HepG2 (cell line): Measurements from ENCODE around the gene SLC8A2. TPM values are rescaled to one million over a fixed set of nuclear protein-coding genes. Genes with fewer than 3 reads are reported as not detected.

Experiments
- AHDC1 ChIP-seq: sonication (generic); formaldehyde crosslinking; IDR thresholded peaks from 2 replicates; pipeline ENCODE4 v1.5.1; 2020; ENCODE audit warnings: mild to moderate bottlenecking, missing genetic modification reagents, borderline replicate concordance
- CCAR2 ChIP-seq: fragments of 200-400 bp; formaldehyde crosslinking; optimal IDR thresholded peaks from 2 replicates; pipeline ENCODE3; 2018; ENCODE audit warnings: low read depth, mild to moderate bottlenecking, low read length, moderate library complexity
- CHD4 ChIP-seq: fragments of 200-600 bp; sonication (generic); IDR thresholded peaks from 2 replicates; pipeline ENCODE4 v1.7.0; 2017; ENCODE audit warnings: mild to moderate bottlenecking, low read length, borderline replicate concordance
- HIC2 ChIP-seq: sonication (generic); formaldehyde crosslinking; IDR thresholded peaks from 2 replicates; pipeline ENCODE4 v1.9.0; 2022; ENCODE audit warnings: low read depth, missing genetic modification reagents
- PLSCR1 ChIP-seq: sonication (generic); formaldehyde crosslinking; IDR thresholded peaks from 2 replicates; pipeline ENCODE4 v1.5.0; 2020; ENCODE audit warnings: missing genetic modification reagents, mild to moderate bottlenecking, borderline replicate concordance
- POLR2G ChIP-seq: fragments of 200-400 bp; formaldehyde crosslinking; IDR thresholded peaks from 2 replicates; pipeline ENCODE4 v1.6.1; 2018; ENCODE audit warnings: mild to moderate bottlenecking, low read depth, low read length, moderate library complexity
- SIX1 ChIP-seq: sonication (generic); formaldehyde crosslinking; IDR thresholded peaks from 2 replicates; pipeline ENCODE4 v1.4.0; 2020; ENCODE audit warnings: missing genetic modification reagents, borderline replicate concordance
- TGIF2 ChIP-seq: IDR thresholded peaks from 2 replicates; pipeline ENCODE4 v1.6.1; 2016; ENCODE audit warnings: control low read depth, missing compliant biosample characterization
- ZNF12 ChIP-seq: sonication (generic); formaldehyde crosslinking; IDR thresholded peaks from 2 replicates; pipeline ENCODE4 v1.5.0; 2020; ENCODE audit warnings: missing genetic modification reagents
- ZNF335 ChIP-seq: sonication (generic); formaldehyde crosslinking; IDR thresholded peaks from 2 replicates; pipeline ENCODE4 v1.4.0; 2020; ENCODE audit warnings: missing genetic modification reagents
- ZNF431 ChIP-seq: sonication (generic); formaldehyde crosslinking; IDR thresholded peaks from 2 replicates; pipeline ENCODE4 v1.9.0; 2022; ENCODE audit warnings: missing genetic modification reagents, low read depth, mild to moderate bottlenecking, borderline replicate concordance
- ZNF672 ChIP-seq: sonication (generic); formaldehyde crosslinking; IDR thresholded peaks from 2 replicates; pipeline ENCODE4 v1.8.1; 2022; ENCODE audit warnings: missing genetic modification reagents
- polyA plus RNA-seq, 8 experiments: library from polyadenylated mRNA; depleted of rRNA in 3 of 8; stranded (reverse) in 7 of 8; unstranded in 1 of 8; fragments of >200 nt; fragmentation: Illumina TruSeq in 4 of 8; extraction: Trizol in 4 of 8; gene quantifications; 2 replicates each; pipeline versions ENCODE4 v1.2.1 to v1.2.3, GENCODE V29; 2011 to 2016; ENCODE audit warnings: low read depth in 4 of 8, missing spikeins in 1 of 8, mixed read lengths in 1 of 8; ENCODE audit not compliant: insufficient read depth in 1 of 8
- total RNA-seq, 5 experiments: library from RNA; depleted of rRNA; stranded (reverse); fragments of >200 nt; fragmentation: Illumina TruSeq; extraction: Trizol; gene quantifications; 2 replicates each; pipeline ENCODE4 v1.2.3, GENCODE V29; 2016; ENCODE audit warnings: low read depth in 1 of 5
- TF ChIP-seq, protein P1 (sequence below): sonication (generic); formaldehyde crosslinking; IDR thresholded peaks from 2 replicates; pipeline ENCODE4; 2020; ENCODE audit warnings: missing genetic modification reagents, mild to moderate bottlenecking, borderline replicate concordance
- TF ChIP-seq, protein P2 (sequence below): sonication (generic); formaldehyde crosslinking; IDR thresholded peaks from 2 replicates; pipeline ENCODE4 v1.4.0; 2020; ENCODE audit warnings: mild to moderate bottlenecking, missing genetic modification reagents
- TF ChIP-seq, protein P3 (sequence below): IDR thresholded peaks from 2 replicates; pipeline ENCODE4 v1.6.1; 2016; ENCODE audit warnings: missing genetic modification reagents, missing compliant biosample characterization

Gene SLC8A2
- total and polyA plus RNA-seq, 2 of the 13 experiments (the other 11 are each of a cell fraction or from before 2014, with no cell fraction given), result 0.02 TPM; not detected in 1

- TF ChIP-seq, protein P1, sequence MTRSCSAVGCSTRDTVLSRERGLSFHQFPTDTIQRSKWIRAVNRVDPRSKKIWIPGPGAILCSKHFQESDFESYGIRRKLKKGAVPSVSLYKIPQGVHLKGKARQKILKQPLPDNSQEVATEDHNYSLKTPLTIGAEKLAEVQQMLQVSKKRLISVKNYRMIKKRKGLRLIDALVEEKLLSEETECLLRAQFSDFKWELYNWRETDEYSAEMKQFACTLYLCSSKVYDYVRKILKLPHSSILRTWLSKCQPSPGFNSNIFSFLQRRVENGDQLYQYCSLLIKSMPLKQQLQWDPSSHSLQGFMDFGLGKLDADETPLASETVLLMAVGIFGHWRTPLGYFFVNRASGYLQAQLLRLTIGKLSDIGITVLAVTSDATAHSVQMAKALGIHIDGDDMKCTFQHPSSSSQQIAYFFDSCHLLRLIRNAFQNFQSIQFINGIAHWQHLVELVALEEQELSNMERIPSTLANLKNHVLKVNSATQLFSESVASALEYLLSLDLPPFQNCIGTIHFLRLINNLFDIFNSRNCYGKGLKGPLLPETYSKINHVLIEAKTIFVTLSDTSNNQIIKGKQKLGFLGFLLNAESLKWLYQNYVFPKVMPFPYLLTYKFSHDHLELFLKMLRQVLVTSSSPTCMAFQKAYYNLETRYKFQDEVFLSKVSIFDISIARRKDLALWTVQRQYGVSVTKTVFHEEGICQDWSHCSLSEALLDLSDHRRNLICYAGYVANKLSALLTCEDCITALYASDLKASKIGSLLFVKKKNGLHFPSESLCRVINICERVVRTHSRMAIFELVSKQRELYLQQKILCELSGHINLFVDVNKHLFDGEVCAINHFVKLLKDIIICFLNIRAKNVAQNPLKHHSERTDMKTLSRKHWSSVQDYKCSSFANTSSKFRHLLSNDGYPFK (CRISPR knock-in tag), result peak; percentile 45; the same call in 1 of the 2 replicates
- TF ChIP-seq, protein P2, sequence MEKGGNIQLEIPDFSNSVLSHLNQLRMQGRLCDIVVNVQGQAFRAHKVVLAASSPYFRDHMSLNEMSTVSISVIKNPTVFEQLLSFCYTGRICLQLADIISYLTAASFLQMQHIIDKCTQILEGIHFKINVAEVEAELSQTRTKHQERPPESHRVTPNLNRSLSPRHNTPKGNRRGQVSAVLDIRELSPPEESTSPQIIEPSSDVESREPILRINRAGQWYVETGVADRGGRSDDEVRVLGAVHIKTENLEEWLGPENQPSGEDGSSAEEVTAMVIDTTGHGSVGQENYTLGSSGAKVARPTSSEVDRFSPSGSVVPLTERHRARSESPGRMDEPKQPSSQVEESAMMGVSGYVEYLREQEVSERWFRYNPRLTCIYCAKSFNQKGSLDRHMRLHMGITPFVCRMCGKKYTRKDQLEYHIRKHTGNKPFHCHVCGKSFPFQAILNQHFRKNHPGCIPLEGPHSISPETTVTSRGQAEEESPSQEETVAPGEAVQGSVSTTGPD (CRISPR knock-in tag), result no peak
- TF ChIP-seq TGIF2 (no peak), ZNF12 (CRISPR knock-in tag) (no peak), ZNF672 (CRISPR knock-in tag) (no peak), ZNF431 (CRISPR knock-in tag) (no peak), AHDC1 (CRISPR knock-in tag) (no peak), CCAR2 (no peak), CHD4 (no peak), SIX1 (CRISPR knock-in tag) (no peak), POLR2G (no peak; the same call in 1 of the 2 replicates), HIC2 (0 out of 2 replicates have a peak, but pooled peaks have one; percentile 40), ZNF335 (no peak), PLSCR1 (CRISPR knock-in tag) (no peak)
- TF ChIP-seq, protein P3, sequence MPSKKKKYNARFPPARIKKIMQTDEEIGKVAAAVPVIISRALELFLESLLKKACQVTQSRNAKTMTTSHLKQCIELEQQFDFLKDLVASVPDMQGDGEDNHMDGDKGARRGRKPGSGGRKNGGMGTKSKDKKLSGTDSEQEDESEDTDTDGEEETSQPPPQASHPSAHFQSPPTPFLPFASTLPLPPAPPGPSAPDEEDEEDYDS (CRISPR knock-in tag), result 0 out of 2 replicates have a peak, but pooled peaks have one; percentile 25
These were observed 41.5 kb downstream of the SLC8A2 start (continued) for GRCh38 chr19:47430041-47430802.
